Stimulated activated CD8-positive, alpha-beta memory T cell treated with anti-CD3 and anti-CD28 coated beads, Interleukin-7, amount 100 ng/mL, for 4 hours (primary cell): Measurements from ENCODE around the gene MTHFD2.
"Not testable (repeated sequence)": the region's sequence is repeated elsewhere in the genome, so short reads cannot be mapped to it uniquely, and the experiment has no call there.

Experiments
- DNase-seq, 2 donors: peaks; one replicate each; pipeline ENCODE4 v3.0.0-alpha.2; 2020; ENCODE audit warnings: low read depth in 2 of 2

Gene MTHFD2

DNA sequence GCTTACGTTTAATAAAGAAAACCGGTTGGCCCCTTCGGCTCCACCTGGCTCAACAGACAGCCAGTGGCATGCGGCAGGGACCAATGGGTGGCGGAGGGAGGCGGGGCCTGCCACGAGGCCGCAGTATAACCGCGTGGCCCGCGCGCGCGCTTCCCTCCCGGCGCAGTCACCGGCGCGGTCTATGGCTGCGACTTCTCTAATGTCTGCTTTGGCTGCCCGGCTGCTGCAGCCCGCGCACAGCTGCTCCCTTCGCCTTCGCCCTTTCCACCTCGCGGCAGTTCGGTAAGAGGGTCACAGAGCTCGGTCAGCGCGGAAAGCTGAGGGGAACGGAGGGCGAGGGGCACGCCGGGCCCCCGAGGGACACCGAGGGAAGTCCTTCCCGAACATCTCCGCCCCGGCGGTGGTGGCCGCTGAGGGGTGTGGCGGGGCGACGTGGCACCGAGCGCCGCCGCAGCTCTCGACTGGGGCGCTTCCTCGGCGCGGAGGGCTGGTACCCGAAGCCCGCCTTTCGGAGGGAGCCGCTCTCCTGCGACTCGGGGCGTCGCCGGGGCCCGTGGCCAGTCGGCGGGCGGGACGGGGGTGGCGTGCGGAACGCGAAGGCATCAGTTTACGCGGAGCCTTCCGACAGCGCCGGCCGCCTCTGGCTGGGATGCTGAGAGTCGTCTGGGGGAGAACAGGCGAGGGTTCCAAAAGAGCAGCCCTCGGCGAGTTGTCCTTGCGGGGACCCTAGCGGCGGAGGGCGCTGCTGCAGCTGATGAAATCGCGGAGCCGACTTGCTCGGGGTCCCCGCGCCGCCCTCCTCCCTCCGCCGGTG, at the start of gene MTHFD2:
Gene MTHFD2, plus strand, starts transcription at position 155 of the 814 bp plus-strand sequence. Its CDS starts 27 bp downstream, at position 182.
- DNase-seq, result peak; percentile 86 to 90

GRCh38 chr2:74149247-74149525, 49.2 kb upstream of the MTHFD2 start:
- DNase-seq, result no peak

DNA sequence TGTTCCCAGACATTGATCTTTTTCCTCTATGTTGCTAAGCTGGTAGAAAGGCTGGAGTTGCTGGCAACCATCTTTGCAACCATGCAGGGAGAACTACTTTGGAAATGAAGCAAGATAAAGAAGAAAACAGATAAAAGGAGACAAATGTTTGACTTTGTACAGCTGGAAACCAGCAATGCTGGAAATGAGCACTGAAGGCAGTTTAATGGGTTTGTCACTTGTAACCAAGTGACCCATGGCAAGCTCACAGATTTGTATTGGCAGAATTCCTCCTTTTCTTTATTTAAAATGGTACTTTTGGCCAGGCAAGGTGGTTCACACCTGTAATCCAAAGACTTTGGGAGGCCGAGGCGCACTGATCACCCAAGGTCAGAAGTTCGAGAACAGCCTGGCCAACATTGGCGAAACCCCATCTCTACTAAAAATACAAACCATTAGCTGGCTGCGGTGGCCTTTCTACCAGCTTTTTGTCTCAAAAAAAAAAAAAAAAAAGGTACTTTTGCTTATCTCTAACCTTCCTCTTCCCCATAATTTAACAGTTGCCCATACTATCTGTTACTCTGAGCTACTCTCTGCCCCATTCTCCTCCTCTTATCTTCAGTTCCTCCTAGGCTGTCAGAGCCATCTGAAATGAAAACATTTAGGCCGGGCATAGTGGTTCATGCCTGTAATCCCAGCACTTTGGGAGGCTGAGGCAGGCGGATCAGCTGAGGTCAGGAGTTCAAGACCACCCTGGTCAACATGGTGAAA, 48.7 kb upstream of the MTHFD2 start:
- DNase-seq, result no peak

DNA sequence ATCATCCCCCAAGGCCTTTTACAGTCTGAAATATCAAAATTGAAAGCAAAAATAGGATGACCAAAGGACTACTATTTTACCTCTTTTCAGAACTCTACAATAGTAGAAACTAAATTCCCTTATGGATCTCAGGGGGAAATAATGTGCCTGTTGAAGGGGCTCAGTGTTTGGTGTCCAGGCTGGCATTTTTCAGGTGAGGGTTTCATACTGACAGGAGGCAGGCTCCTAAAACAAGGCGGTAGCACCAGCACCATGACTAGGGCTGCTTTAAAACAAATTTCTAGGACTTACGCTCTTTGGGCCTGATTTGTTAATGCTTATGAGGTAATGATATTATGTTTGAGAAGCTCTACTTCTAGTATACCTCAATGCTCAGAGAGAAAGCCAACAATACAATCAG, 45.5 kb upstream of the MTHFD2 start:
- DNase-seq, result no peak

DNA sequence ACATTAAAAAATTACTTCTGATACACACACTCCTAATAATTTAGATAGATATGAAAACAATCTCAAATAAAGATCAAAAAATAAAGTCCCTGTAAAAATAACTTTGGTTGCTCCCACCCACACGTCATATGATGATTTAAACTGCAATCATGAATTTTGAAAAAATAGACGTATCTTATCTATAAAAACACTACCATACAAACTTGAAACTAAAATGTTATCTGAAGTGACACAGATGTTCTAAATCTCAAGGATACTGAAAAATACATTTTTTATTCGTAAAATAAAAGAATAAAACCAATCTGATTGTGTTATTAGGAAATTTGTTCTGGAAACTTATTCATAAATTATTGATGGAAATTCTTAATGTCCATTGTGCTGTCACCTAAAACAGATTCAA, 42.6 kb upstream of the MTHFD2 start:
- DNase-seq, result no peak

DNA sequence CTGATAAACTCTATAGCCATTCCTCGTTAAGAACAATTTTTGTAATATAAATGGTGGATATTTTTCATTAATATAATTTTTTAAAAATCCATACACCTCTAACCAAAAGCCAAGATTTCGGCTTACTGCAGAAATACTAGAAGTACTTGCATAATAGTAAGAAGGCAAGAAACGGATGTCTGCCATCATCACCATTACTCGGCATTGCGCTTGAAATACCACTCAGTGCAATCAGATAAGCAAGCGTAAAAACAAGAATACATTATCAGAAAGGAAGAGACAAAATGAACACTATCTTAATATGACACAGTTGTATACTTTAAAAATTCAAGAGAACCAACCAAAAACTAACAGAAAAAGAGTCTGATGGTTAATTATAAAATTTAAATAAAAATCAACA, 35.5 kb upstream of the MTHFD2 start:
- DNase-seq, result no peak

DNA sequence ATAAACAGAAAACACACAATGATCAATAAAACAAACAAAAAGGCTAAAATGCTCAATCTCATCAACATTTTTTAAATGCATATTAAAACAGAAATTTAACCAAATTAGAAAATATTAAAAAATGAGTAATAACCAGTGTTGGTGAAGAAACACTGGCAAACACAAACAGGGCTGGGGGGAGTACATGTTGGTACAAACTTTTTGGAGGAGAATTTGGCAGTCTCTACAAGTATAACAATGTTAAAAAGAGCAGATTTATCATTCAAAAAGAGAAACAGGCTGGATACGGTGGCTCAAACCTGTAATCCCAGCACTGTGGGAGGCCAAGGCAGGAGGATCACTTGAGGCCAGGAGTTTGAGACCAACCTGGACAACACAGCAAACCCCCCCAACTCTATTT, 33.7 kb upstream of the MTHFD2 start:
- no peak for DNase-seq

DNA sequence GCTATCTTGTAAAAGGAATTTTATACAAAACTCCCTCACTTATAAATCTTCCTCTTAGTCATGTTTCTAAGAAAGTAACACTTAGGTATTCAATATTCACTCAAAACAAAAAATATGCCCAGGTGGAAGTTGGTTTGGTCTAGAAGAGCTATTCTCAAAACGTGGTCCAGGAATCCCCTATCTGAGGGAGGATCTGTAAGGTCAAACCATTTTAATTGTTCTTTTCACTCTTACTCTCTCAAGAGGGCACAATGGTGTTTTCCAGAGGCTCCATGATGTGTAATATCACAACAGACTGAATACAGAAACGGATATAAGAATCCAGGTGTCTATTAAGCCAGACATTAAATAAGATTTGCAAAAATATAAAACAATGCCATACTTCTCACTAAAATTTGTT, 29.7 kb upstream of the MTHFD2 start:
- no peak for DNase-seq

- no peak for DNase-seq
Observed at GRCh38 chr2:74174909-74175308, 23.5 kb upstream of the MTHFD2 start.

- no peak for DNase-seq
Observed at GRCh38 chr2:74177696-74178095, 20.7 kb upstream of the MTHFD2 start.

DNA sequence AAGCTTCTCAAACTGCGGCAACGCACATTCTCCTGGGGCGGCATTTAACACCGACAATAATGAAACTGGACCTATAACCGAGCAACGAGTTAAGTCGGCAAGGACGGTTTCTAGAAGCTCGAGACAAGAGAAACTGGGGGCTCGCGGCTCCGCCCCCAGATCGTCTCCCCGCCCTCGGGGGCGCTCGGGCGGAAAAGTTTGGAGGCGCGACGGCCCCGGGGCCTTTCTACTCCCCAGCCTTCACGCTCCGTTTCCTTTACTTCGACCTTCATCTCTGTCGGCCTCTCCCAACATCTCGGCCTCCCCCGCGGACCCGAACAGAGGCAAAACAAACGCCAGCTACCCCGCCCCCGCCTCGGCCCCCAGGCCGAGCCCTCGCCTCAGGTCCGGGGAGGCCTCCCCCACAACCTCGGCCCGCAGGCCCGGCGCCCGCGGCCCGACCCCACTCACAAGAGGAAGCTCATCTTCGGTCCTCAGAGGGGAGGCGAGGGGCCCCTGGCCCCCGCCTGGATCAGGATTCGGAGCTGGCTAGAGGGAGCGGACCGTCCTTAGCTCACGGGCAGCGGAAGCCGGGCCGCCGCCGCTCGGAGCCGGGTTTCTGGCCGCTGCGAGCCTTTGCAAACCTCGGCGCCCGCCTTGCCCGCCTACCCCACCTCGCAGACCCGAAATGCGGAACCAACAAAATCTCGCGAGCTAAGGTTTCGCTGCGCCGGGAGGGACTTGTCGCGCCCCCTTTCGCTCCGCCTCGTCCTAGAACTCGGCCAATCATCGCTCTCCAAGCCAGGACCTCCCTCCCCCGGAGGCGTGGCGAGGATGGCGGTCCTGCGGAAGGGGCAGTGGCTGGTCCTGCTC, 20.0 kb upstream of the MTHFD2 start, which contains the start of gene MOB1A:
Gene MOB1A, minus strand, starts transcription at position 669 of the 852 bp plus-strand sequence. Its CDS starts 205 bp downstream, at position 464.
- DNase-seq, result peak; percentile 95

DNA sequence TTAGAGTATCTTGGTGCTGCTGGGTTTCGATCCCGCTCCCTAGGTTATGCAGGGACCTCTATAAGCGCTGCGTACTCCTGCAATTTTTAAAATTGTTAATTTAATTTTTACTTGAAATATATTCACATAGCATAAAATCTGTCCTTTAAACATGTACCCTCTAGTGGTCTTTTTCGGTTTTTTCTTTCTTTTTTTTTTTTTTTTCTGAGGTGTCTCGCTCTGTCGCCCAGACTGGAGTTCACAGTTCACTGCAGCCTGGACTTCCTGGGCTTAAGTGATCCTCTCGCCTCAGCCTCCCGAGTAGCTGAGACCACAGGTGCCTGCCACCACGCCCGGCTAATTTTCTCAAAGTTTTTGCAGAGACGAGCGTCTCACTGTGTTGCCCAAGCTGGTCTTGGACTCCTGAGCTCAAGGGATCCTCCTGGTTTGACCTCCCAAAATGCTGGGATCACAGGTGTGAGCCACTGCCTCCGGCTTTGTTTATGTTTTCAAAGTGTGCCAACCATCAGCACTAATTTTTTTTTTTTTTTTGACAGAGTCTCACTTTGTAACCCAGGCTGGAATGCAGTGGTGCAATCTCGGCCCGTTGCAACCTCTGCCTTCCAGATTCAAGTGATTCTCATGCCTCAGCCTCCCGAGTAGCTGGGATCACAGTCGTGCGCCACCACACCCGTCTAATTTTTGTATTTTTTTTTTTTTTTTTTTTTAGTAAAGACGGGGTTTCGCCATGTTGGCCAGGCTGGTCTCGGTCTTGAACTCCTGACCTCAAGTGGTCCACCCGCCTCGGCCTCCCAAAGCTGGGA, 19.2 kb upstream of the MTHFD2 start:
- no peak for DNase-seq

DNA sequence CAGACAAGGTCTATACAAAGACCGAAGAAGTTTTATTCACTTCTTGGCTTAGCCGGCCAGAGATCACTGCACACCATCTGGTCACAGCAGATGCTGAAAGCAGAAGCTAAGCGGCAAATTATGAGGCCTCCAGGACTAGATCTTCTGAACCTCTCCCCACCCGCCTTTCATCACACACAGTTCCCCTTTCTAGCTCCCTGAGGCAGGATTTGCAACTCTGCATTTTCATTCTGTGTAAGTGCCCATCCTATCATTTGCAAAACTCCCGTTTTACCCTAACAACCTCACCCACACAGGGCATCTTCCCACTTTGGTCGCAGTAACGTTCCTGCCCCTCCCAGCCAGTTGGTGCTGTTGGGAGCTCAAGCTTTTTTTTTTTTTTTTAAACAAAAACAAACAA, 16.7 kb upstream of the MTHFD2 start:
- DNase-seq, result no peak

DNA sequence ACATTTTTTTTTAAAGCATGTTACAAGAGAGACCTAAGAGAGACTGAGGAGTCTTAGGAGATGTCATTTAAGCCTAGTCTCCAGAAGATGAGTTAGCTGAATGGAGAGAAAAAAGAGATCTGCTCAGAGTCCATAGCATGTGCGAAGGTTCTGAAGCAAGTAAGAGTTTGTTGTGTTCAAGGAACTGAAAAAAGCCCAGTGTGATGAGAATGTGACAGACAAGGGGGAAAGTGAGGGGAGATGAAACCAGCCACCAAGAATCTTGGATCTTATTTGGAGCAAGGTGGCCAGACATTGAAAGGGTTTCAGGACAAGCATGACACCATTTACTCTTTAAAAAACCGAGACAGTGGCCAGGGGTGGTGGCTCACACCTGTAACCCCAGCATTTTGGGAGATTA, 14.5 kb upstream of the MTHFD2 start:
- no peak for DNase-seq

GRCh38 chr2:74186038-74186437, 12.4 kb upstream of the MTHFD2 start:
- peak in 1 of 2 donors; percentile 12 for DNase-seq

DNA sequence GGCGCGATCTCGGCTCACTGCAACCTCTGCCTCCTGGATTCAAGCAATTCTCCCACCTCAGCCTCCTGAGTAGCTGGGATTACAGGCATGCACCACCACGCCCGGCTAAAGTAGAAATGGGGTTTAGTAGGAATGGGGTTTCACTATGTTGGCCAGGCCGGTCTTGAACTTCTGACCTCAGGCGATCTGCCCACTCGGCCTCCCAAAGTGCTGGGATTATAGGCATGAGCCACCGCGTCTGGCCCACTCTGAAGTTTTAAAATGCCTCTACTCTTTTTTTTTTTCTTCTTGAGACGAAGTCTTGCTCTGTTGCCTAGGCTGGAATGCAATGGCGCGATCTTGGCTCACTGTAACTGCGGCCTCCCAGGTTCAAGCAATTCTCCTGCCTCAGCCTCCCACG, 11.7 kb upstream of the MTHFD2 start:
- DNase-seq, result not testable (repeated sequence)

DNA sequence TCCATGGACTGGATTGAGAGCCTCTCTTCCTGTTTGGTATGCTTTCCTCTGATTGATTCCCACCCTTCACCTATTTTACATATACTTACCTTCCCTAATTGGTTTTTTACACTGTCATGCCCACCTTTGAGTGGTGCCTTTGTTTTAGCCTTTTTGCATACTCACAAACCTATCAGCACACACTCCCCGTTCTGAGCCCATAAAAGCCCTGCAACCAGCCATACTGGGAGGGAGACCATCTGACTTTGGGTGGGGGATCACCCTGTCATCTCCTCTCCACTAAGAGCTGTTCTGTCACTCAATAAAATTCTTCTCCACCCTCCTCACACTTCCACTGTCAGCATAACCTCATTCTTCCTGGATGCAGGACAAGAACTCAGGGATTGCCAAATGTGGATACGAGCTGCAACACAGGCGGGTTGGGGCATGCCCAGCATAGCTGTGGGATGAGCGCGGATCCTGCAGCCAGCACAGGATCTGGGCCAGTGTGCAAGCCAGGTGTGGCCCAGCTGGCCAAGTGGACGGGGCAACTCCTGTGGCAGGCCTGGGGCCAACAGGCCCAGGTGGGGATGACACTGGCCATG, 10.3 kb upstream of the MTHFD2 start:
- DNase-seq, result no peak

- no peak for DNase-seq
Observed at GRCh38 chr2:74188696-74189095, 9.7 kb upstream of the MTHFD2 start.

GRCh38 chr2:74191596-74192380, 6.6 kb upstream of the MTHFD2 start:
- no peak for DNase-seq

DNA sequence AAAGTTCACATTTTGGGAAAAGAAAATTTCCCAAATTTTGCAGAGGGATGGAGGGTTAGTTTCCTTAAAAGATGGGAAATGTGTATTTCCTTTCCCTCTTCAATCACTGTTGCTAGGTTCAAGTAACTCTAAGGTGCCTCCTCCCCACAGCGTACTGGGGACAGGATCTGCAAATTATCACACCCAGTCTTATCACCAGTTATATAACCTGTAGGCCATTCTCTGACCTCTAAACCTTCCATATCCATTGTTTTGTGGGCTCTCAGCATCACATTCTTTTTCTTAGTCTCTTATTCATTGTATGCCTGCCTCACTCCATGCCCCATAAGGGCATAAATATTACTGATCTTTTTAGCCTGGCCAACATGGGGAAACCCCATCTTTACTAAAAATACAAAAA, 3.6 kb upstream of the MTHFD2 start:
- DNase-seq, result no peak
